PC-3 (cell line): ENCODE data around the gene BACH2. TPM values are rescaled to one million over a fixed set of nuclear protein-coding genes. Genes with fewer than 3 reads are reported as not detected.

Source experiments
- ATAC-seq: fragments of 200-7000 bp; cut with Tn5 transposase; 2 replicates; pipeline ENCODE4 v1.9.1; 2020; ENCODE audit warnings: mild to moderate bottlenecking, moderate library complexity
- BruUV-seq: library from RNA; stranded (reverse); fragments of 400-500 nt; replicated peaks from 2 replicates; lab custom pipeline; 2021; lab: Mats Ljungman, UMichigan
- CTCF ChIA-PET: fragments of 300-600 bp; sonication (Branson Sonifier 250); formaldehyde crosslinking; loops from one replicate; lab custom pipeline; 2022; ENCODE audit warnings: antibody characterized with exemption; lab: Charles Lee
- POLR2A ChIA-PET: fragments of 300-600 bp; sonication (Branson Sonifier 250); formaldehyde crosslinking; loops from one replicate; lab custom pipeline; 2022; ENCODE audit warnings: antibody characterized with exemption; ENCODE audit not compliant: unreplicated experiment; lab: Charles Lee
- DNase-seq: peaks from one replicate; pipeline ENCODE4 v3.0.0-alpha.2; 2015
- H2AFZ ChIP-seq: fragments of 300-600 bp; sonication (generic); 2 replicates; pipeline ENCODE4 v1.6.0; 2016; ENCODE audit warnings: antibody characterized with exemption, low read length
- H3F3A ChIP-seq: fragments of 300-600 bp; sonication (generic); one replicate; pipeline ENCODE4 v1.6.0; 2017; ENCODE audit warnings: antibody characterized with exemption, low read length, control low read depth, mild to moderate bottlenecking; ENCODE audit not compliant: unreplicated experiment
- H3K27ac ChIP-seq: fragments of 300-600 bp; sonication (generic); 2 replicates; pipeline ENCODE4 v1.5.1; 2016; ENCODE audit warnings: mild to moderate bottlenecking, low read length
- H3K27me3 ChIP-seq: fragments of 300-600 bp; sonication (generic); 2 replicates; pipeline ENCODE4 v1.6.1; 2016; ENCODE audit warnings: low read length, mixed read lengths
- H3K36me3 ChIP-seq: fragments of 300-600 bp; sonication (generic); 2 replicates; pipeline ENCODE4 v1.6.1; 2016; ENCODE audit warnings: low read depth, mixed run types, low read length, mixed read lengths
- H3K4me1 ChIP-seq: fragments of 300-600 bp; sonication (generic); 2 replicates; pipeline ENCODE4 v1.5.1; 2016; ENCODE audit warnings: low read length; ENCODE audit not compliant: insufficient read depth
- H3K4me2 ChIP-seq: fragments of 300-600 bp; sonication (generic); 2 replicates; pipeline ENCODE4 v1.6.0; 2016; ENCODE audit warnings: low read length
- H3K4me3 ChIP-seq: fragments of 300-600 bp; sonication (generic); 2 replicates; pipeline ENCODE4 v1.5.1; 2016; ENCODE audit warnings: mild to moderate bottlenecking, low read length, mixed read lengths
- H3K79me2 ChIP-seq: fragments of 300-600 bp; sonication (generic); 2 replicates; pipeline ENCODE4 v1.6.1; 2017; ENCODE audit warnings: low read length, mixed read lengths
- H3K9ac ChIP-seq: fragments of 300-600 bp; sonication (generic); 2 replicates; pipeline ENCODE4 v1.6.0; 2016; ENCODE audit warnings: mild to moderate bottlenecking, low read length
- H3K9me2 ChIP-seq: fragments of 300-600 bp; sonication (generic); replicated peaks from 2 replicates; pipeline ENCODE4 v1.6.1; 2016; ENCODE audit warnings: mixed run types, low read length, mixed read lengths
- H3K9me3 ChIP-seq: fragments of 300-600 bp; sonication (generic); 2 replicates; pipeline ENCODE4 v1.6.1; 2016; ENCODE audit warnings: low read length, mixed read lengths
- H4K20me1 ChIP-seq: fragments of 300-600 bp; sonication (generic); 2 replicates; pipeline ENCODE4 v1.6.1; 2016; ENCODE audit warnings: low read length, mixed read lengths
- CTCF ChIP-seq: fragments of 300-600 bp; sonication (generic); conservative IDR thresholded peaks from 2 replicates; pipeline ENCODE4 v1.5.1; 2017; ENCODE audit warnings: antibody characterized with exemption, low read depth, mild to moderate bottlenecking, low read length
- EZH2 ChIP-seq: fragments of 300-600 bp; sonication (generic); IDR thresholded peaks from one replicate; pipeline ENCODE4 v1.6.1; 2017; ENCODE audit warnings: antibody characterized with exemption, mild to moderate bottlenecking, low read length; ENCODE audit not compliant: unreplicated experiment
- EZH2phosphoT487 ChIP-seq: fragments of 300-600 bp; sonication (generic); IDR thresholded peaks from 2 replicates; pipeline ENCODE4 v1.6.1; 2018; ENCODE audit warnings: mild to moderate bottlenecking, antibody characterized with exemption, low read length, borderline replicate concordance
- intact Hi-C: fragments of 100-400 bp; cut with micrococcal nuclease; formaldehyde crosslinking; loops from 2 replicates; pipeline ENCODE4 v1.9.0; 2023
- total RNA-seq: library from RNA; depleted of rRNA; stranded (reverse); fragments of >200 nt; gene quantifications from 2 replicates; pipeline ENCODE4 v1.2.3, GENCODE V29; 2014

Gene BACH2
- total RNA-seq, 1 experiment from 2014 or later, result 7.0 TPM

- H3K4me3 ChIP-seq, result no peak overlapping the region
- H3K27me3 ChIP-seq, result no peaks in the 10 kb centered on the region
- no peak overlapping the region for H3K4me2 ChIP-seq
- no peaks in the 10 kb centered on the region for H4K20me1 ChIP-seq
- no peak overlapping the region for H2AFZ ChIP-seq
- POLR2A ChIA-PET, result no interaction called here
- no peak overlapping the region for H3K27ac ChIP-seq
- H3F3A ChIP-seq, result no peaks in the 10 kb centered on the region
- H3K9me2 ChIP-seq, result no peaks in the 10 kb centered on the region
- no TSS peak for BruUV-seq
- DNase-seq (peak; percentile 51), ATAC-seq (no peak)
- no peaks in the 10 kb centered on the region for H3K36me3 ChIP-seq
- CTCF ChIA-PET, result no interaction called here
- no peak overlapping the region for H3K9ac ChIP-seq
- H3K9me3 ChIP-seq, result no peaks in the 10 kb centered on the region
- intact Hi-C loops, result no loop called here
- no peak for TF ChIP-seq CTCF
- TF ChIP-seq EZH2phosphoT487, result no peak
- TF ChIP-seq EZH2, result no peak
- no peaks in the 10 kb centered on the region for H3K79me2 ChIP-seq
- peaks cover 44% of the 10 kb centered on the region for H3K4me1 ChIP-seq
Observed at GRCh38 chr6:89925826-89926225, 370.8 kb downstream of the BACH2 start.

- CTCF ChIA-PET, result no interaction called here
- no peak overlapping the region for H3K9ac ChIP-seq
- no peak for ATAC-seq
- no peaks in the 10 kb centered on the region for H3K9me2 ChIP-seq
- H3K4me2 ChIP-seq, result no peak overlapping the region
- no peaks in the 10 kb centered on the region for H3K36me3 ChIP-seq
- no peaks in the 10 kb centered on the region for H3F3A ChIP-seq
- no peaks in the 10 kb centered on the region for H3K27me3 ChIP-seq
- no peak overlapping the region for H3K27ac ChIP-seq
- no peaks in the 10 kb centered on the region for H4K20me1 ChIP-seq
- no peak for DNase-seq
- TF ChIP-seq EZH2, result no peak
- TF ChIP-seq CTCF, result no peak
- no peak for TF ChIP-seq EZH2phosphoT487
- H3K9me3 ChIP-seq, result no peaks in the 10 kb centered on the region
- no peak overlapping the region for H2AFZ ChIP-seq
- POLR2A ChIA-PET, result no interaction called here
- intact Hi-C loops, result no loop called here
- BruUV-seq, result no TSS peak
- H3K4me3 ChIP-seq, result no peak overlapping the region
- H3K79me2 ChIP-seq, result no peaks in the 10 kb centered on the region
- H3K4me1 ChIP-seq, result peaks cover 38% of the 10 kb centered on the region
Observed at GRCh38 chr6:89924231-89924630, 372.4 kb downstream of the BACH2 start.

GRCh38 chr6:89921691-89922090 lies 375.0 kb downstream of the BACH2 start:
- no peak overlapping the region for H3K4me3 ChIP-seq
- H3K9me3 ChIP-seq, result no peaks in the 10 kb centered on the region
- H3K9ac ChIP-seq, result no peak overlapping the region
- no peak overlapping the region for H2AFZ ChIP-seq
- H3K79me2 ChIP-seq, result no peaks in the 10 kb centered on the region
- no peak overlapping the region for H3K4me2 ChIP-seq
- no peaks in the 10 kb centered on the region for H3K36me3 ChIP-seq
- H4K20me1 ChIP-seq, result no peaks in the 10 kb centered on the region
- no peaks in the 10 kb centered on the region for H3F3A ChIP-seq
- ATAC-seq, result peak; percentile 88
- POLR2A ChIA-PET, result no interaction called here
- no TSS peak for BruUV-seq
- H3K27ac ChIP-seq, result no peak overlapping the region
- H3K27me3 ChIP-seq, result no peaks in the 10 kb centered on the region
- DNase-seq, result peak; percentile 63
- CTCF ChIA-PET, result no interaction called here
- intact Hi-C loops, result no loop called here
- peaks cover 20% of the 10 kb centered on the region; the same call in 1 of the 2 replicates for H3K4me1 ChIP-seq
- no peak for TF ChIP-seq EZH2
- no peak for TF ChIP-seq CTCF
- no peak for TF ChIP-seq EZH2phosphoT487
- no peaks in the 10 kb centered on the region for H3K9me2 ChIP-seq
